Measurements from ENCODE around the gene DNM3. TPM values are rescaled to one million over a fixed set of nuclear protein-coding genes. Genes with fewer than 3 reads are reported as not detected.

Gene DNM3
- polyA plus RNA-seq, 1 donor (not counting 4 experiments of a cell fraction or from before 2014, with no cell fraction given): 2.0 TPM

- DNase-seq (ENCODE audit: low read depth, low spot score) (no peak), FAIRE-seq (peak; percentile 76)
These were observed 43.2 kb downstream of the DNM3 start for GRCh38 chr1:171884475-171884874.

GRCh38 chr1:171890131-171890530, 48.8 kb downstream of the DNM3 start:
- Histone ChIP-seq H3K9ac (ENCODE audit: control insufficient read depth, extremely low read depth, insufficient read depth, low read length) (no peak overlapping the region), H3K36me3 (ENCODE audit: control insufficient read depth in 2 of 2, extremely low read depth in 1 of 2, insufficient read depth in 2 of 2, low read length in 2 of 2) (no peaks in the 10 kb centered on the region), H3K27ac (ENCODE audit: control insufficient read depth, insufficient read depth, low read length) (no peak overlapping the region), H3K9me3 (ENCODE audit: control insufficient read depth, low read depth, low read length) (no peaks in the 10 kb centered on the region), H3K4me2 (ENCODE audit: control insufficient read depth, extremely low read depth, insufficient read depth, low read depth, low read length) (no peak overlapping the region), H4K20me1 (ENCODE audit: control insufficient read depth, extremely low read depth, insufficient read depth, low read length) (no peaks in the 10 kb centered on the region), H3K4me1 (ENCODE audit: control insufficient read depth, extremely low read depth, insufficient read depth, low read length) (no peaks in the 10 kb centered on the region), H3K9me1 (ENCODE audit: control insufficient read depth, extremely low read depth, insufficient read depth, low read length) (no peaks in the 10 kb centered on the region), H3K4me3 (ENCODE audit: control insufficient read depth in 2 of 3, extremely low read depth in 1 of 3, insufficient read depth in 2 of 3, low read depth in 1 of 3, low read length in 3 of 3) (no peak overlapping the region), H3K27me3 (ENCODE audit: control insufficient read depth, extremely low read depth, insufficient read depth, low read length) (no peaks in the 10 kb centered on the region), H2AFZ (ENCODE audit: control insufficient read depth, low read length) (no peak overlapping the region), H3K79me2 (ENCODE audit: control insufficient read depth, insufficient read depth, low read length) (no peaks in the 10 kb centered on the region)
- no peak for TF ChIP-seq EZH2 (IDR thresholded peaks at IDR 0.05; ENCODE audit: low read length)
- TF ChIP-seq, protein P1, sequence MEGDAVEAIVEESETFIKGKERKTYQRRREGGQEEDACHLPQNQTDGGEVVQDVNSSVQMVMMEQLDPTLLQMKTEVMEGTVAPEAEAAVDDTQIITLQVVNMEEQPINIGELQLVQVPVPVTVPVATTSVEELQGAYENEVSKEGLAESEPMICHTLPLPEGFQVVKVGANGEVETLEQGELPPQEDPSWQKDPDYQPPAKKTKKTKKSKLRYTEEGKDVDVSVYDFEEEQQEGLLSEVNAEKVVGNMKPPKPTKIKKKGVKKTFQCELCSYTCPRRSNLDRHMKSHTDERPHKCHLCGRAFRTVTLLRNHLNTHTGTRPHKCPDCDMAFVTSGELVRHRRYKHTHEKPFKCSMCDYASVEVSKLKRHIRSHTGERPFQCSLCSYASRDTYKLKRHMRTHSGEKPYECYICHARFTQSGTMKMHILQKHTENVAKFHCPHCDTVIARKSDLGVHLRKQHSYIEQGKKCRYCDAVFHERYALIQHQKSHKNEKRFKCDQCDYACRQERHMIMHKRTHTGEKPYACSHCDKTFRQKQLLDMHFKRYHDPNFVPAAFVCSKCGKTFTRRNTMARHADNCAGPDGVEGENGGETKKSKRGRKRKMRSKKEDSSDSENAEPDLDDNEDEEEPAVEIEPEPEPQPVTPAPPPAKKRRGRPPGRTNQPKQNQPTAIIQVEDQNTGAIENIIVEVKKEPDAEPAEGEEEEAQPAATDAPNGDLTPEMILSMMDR (optimal IDR thresholded peaks at IDR 0.05 in 1 of 3, IDR thresholded peaks at IDR 0.05 in 1 of 3, conservative IDR thresholded peaks at IDR 0.05 in 1 of 3; ENCODE audit: extremely low read depth in 1 of 3, insufficient read depth in 2 of 3, low read length in 3 of 3): no peak
- FAIRE-seq: no peak
- dilution Hi-C loops (cut with MboI; ENCODE audit: extremely low pct_ligation_motif_present, low sequenced_read_pairs): no loop called here
- DNase-seq (ENCODE audit: low read depth, low spot score): no peak

More at GRCh38 chr1:171884475-171884874, 43.2 kb downstream of the DNM3 start:
- no peak overlapping the region for H2AFZ ChIP-seq (ENCODE audit: control insufficient read depth, low read length)
- no peaks in the 10 kb centered on the region for H3K79me2 ChIP-seq (ENCODE audit: control insufficient read depth, insufficient read depth, low read length)
- H3K4me3 ChIP-seq (ENCODE audit: control insufficient read depth in 2 of 3, extremely low read depth in 1 of 3, insufficient read depth in 2 of 3, low read depth in 1 of 3, low read length in 3 of 3): no peak overlapping the region
- no peak for TF ChIP-seq EZH2 (IDR thresholded peaks at IDR 0.05; ENCODE audit: low read length)
- TF ChIP-seq, protein P1 (optimal IDR thresholded peaks at IDR 0.05 in 1 of 3, IDR thresholded peaks at IDR 0.05 in 1 of 3, conservative IDR thresholded peaks at IDR 0.05 in 1 of 3; ENCODE audit: extremely low read depth in 1 of 3, insufficient read depth in 2 of 3, low read length in 3 of 3): no peak
- dilution Hi-C loops (cut with MboI; ENCODE audit: extremely low pct_ligation_motif_present, low sequenced_read_pairs): no loop called here
- no peaks in the 10 kb centered on the region for H3K36me3 ChIP-seq (ENCODE audit: control insufficient read depth in 2 of 2, extremely low read depth in 1 of 2, insufficient read depth in 2 of 2, low read length in 2 of 2)
- H3K9ac ChIP-seq (ENCODE audit: control insufficient read depth, extremely low read depth, insufficient read depth, low read length): no peak overlapping the region
- no peak overlapping the region for H3K4me2 ChIP-seq (ENCODE audit: control insufficient read depth, extremely low read depth, insufficient read depth, low read depth, low read length)
- no peak overlapping the region for H3K27ac ChIP-seq (ENCODE audit: control insufficient read depth, insufficient read depth, low read length)
- no peaks in the 10 kb centered on the region for H3K9me1 ChIP-seq (ENCODE audit: control insufficient read depth, extremely low read depth, insufficient read depth, low read length)
- peaks cover 8% of the 10 kb centered on the region for H3K4me1 ChIP-seq (ENCODE audit: control insufficient read depth, extremely low read depth, insufficient read depth, low read length)
- no peaks in the 10 kb centered on the region for H4K20me1 ChIP-seq (ENCODE audit: control insufficient read depth, extremely low read depth, insufficient read depth, low read length)
- H3K27me3 ChIP-seq (ENCODE audit: control insufficient read depth, extremely low read depth, insufficient read depth, low read length): no peaks in the 10 kb centered on the region
- no peaks in the 10 kb centered on the region for H3K9me3 ChIP-seq (ENCODE audit: control insufficient read depth, low read depth, low read length)
